ENCODE measurements around the gene TSPAN8.
"Not testable (repeated sequence)": the region's sequence is repeated elsewhere in the genome, so short reads cannot be mapped to it uniquely, and the experiment has no call there.

The TSPAN8 gene

GRCh38 chr12:71183846-71184245 lies 26.0 kb upstream of the TSPAN8 start:
- no peak for DNase-seq (ENCODE audit: insufficient read length)
- TF ChIP-seq POLR2AphosphoS5 (IDR thresholded peaks at IDR 0.05; ENCODE audit: low read depth, low read length) (no peak), TAF1 (IDR thresholded peaks at IDR 0.05; ENCODE audit: borderline replicate concordance, low read depth, low read length) (no peak), POLR2A (IDR thresholded peaks at IDR 0.05; ENCODE audit: low read depth, low read length) (no peak)
- FAIRE-seq = no peak

DNA sequence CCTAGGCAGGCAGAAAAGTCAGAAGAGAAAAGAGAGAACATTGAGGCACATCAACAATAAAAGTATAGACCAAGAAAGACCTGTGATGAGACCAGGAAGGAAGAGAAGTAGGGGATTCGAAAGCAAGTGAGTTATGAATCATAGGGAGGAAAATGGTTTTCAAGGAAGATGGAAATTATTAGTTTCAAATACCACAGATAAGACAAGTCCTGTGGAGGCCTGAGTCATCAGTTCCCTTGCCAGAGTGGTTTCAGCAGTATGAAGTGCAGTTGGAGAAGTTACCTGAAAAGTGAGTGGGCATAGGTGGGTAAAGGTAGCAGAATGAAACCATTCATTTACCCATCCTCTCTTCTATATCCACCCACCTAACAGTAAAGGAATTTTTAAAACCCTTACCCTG lies 25.2 kb upstream of the TSPAN8 start:
- FAIRE-seq (no peak), DNase-seq (ENCODE audit: insufficient read length) (no peak)
- TF ChIP-seq POLR2AphosphoS5 (IDR thresholded peaks at IDR 0.05; ENCODE audit: low read depth, low read length) (no peak), POLR2A (IDR thresholded peaks at IDR 0.05; ENCODE audit: low read depth, low read length) (no peak), TAF1 (IDR thresholded peaks at IDR 0.05; ENCODE audit: borderline replicate concordance, low read depth, low read length) (no peak)

DNA sequence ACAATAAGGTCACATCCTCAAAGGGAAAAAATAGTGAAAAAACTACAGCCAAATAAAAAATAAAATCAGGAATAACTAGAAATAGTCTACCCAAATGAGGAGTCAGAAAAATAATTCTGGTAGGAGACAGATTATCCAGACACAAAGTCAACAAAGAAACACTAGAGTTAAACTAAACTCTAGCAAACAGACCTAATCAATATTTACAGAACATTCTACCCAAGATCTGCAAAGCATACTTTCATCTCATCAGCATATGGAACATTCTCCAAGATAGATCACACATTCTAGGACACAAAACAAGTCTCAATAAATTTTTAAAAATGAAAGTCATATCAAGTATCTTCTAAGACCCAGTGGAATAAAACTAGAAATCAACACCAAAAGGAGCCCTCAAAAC lies 20.4 kb upstream of the TSPAN8 start:
- no peak for FAIRE-seq
- no peak for TF ChIP-seq POLR2A (IDR thresholded peaks at IDR 0.05; ENCODE audit: low read depth, low read length)
- TF ChIP-seq TAF1 (IDR thresholded peaks at IDR 0.05; ENCODE audit: borderline replicate concordance, low read depth, low read length) = no peak
- TF ChIP-seq POLR2AphosphoS5 (IDR thresholded peaks at IDR 0.05; ENCODE audit: low read depth, low read length) = no peak

DNA sequence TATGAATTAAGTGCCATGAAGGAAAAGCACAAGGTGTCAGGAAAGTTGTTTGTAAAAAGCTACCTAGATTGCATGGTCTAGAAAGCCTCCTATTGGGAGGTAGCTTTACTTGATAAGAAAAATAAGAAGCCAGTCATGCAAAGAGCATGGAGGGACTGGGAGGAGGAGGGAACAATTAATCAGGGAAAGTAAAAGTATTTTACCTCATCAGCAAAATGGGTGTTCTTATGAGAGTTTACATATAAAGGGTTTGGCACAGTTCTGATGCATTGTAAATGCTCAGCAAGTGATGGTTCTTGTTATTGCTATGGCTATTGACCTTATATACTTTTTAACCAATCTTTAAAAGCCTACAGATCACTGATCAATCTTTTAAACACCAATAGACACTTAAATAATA lies 17.0 kb upstream of the TSPAN8 start:
- no peak for TF ChIP-seq TAF1 (IDR thresholded peaks at IDR 0.05; ENCODE audit: borderline replicate concordance, low read depth, low read length)
- TF ChIP-seq POLR2AphosphoS5 (IDR thresholded peaks at IDR 0.05; ENCODE audit: low read depth, low read length) = no peak
- no peak for TF ChIP-seq POLR2A (IDR thresholded peaks at IDR 0.05; ENCODE audit: low read depth, low read length)
- DNase-seq (ENCODE audit: insufficient read length) (no peak), FAIRE-seq (no peak)

More for the DNA sequence above, 20.4 kb upstream of the TSPAN8 start:
- no peak for DNase-seq (ENCODE audit: insufficient read length)

- no peak for TF ChIP-seq TAF1 (IDR thresholded peaks at IDR 0.05; ENCODE audit: borderline replicate concordance, low read depth, low read length)
- TF ChIP-seq POLR2AphosphoS5 (IDR thresholded peaks at IDR 0.05; ENCODE audit: low read depth, low read length) = no peak
- TF ChIP-seq POLR2A (IDR thresholded peaks at IDR 0.05; ENCODE audit: low read depth, low read length) = no peak
- FAIRE-seq (no peak), DNase-seq (ENCODE audit: insufficient read length) (no peak)
Measured at GRCh38 chr12:71174146-71174545, 16.3 kb upstream of the TSPAN8 start.

DNA sequence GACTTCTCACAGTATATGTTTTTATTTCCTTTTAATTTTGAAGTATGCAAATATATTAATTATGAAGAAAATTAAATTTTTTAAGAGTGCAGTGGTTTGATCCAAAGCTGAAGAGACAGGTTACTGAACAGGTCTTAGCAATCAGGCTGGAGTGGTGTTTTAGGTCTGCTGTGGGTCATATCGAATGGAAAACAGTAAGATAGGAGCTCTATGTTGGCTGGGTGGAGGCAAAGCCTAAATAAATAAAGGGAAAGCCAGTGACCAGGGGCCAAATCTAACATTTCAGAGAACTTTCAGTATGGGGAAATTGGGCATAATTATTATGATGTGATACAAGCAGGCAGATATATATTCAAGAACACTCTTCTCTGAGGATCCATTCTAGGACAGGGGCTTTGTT lies 12.7 kb upstream of the TSPAN8 start:
- DNase-seq (ENCODE audit: insufficient read length) (no peak), FAIRE-seq (no peak)
- TF ChIP-seq POLR2A (IDR thresholded peaks at IDR 0.05; ENCODE audit: low read depth, low read length) (no peak), TAF1 (IDR thresholded peaks at IDR 0.05; ENCODE audit: borderline replicate concordance, low read depth, low read length) (no peak), POLR2AphosphoS5 (IDR thresholded peaks at IDR 0.05; ENCODE audit: low read depth, low read length) (no peak)

DNA sequence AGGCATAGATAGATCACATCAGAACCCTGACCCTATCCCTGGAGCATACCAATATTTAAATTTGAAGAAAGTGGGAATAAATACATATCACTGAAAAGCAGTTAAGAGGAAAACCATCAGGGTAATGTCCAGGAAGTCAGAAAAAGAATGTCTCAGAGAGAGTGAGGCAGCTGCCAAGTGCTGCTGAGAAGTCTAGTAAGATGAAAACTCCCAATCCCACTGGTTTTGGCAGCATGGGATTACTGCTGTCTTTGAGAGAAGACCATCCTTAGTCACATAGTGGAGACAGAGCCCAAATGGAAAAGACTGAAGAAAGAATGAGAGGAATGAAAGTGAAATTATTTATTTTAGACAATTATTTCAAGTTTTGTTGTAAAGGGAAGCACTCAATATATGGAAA lies 11.5 kb upstream of the TSPAN8 start:
- DNase-seq (ENCODE audit: insufficient read length) (no peak), FAIRE-seq (no peak)
- TF ChIP-seq TAF1 (IDR thresholded peaks at IDR 0.05; ENCODE audit: borderline replicate concordance, low read depth, low read length) (no peak), POLR2AphosphoS5 (IDR thresholded peaks at IDR 0.05; ENCODE audit: low read depth, low read length) (no peak), POLR2A (IDR thresholded peaks at IDR 0.05; ENCODE audit: low read depth, low read length) (no peak)

GRCh38 chr12:71166862-71167496 lies 9.2 kb upstream of the TSPAN8 start:
- DNase-seq (ENCODE audit: insufficient read length) = no peak
- FAIRE-seq = no peak
- TF ChIP-seq POLR2AphosphoS5 (IDR thresholded peaks at IDR 0.05; ENCODE audit: low read depth, low read length) (no peak), TAF1 (IDR thresholded peaks at IDR 0.05; ENCODE audit: borderline replicate concordance, low read depth, low read length) (no peak), POLR2A (IDR thresholded peaks at IDR 0.05; ENCODE audit: low read depth, low read length) (no peak)

GRCh38 chr12:71166280-71166679 lies 8.5 kb upstream of the TSPAN8 start:
- DNase-seq (ENCODE audit: insufficient read length) (no peak), FAIRE-seq (no peak)
- TF ChIP-seq POLR2A (IDR thresholded peaks at IDR 0.05; ENCODE audit: low read depth, low read length) = no peak

DNA sequence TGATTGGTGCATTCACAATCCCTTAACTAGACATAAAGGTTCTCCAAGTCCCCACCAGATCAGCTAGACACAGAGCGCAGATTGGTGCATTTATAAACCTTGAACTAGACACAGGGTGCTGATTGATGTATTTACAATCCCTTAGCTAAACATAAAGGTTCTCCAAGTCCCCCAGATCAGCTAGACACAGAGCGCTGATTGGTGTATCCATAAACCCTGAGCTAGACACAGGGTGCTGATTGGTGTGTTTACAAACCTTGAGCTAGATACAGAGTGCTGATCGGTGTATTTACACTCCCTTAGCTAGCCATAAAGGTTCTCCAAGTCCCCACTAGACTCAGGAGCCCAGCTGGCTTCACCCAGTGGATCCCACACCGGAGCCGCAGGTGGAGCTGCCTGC lies 8.0 kb upstream of the TSPAN8 start:
- not testable (repeated sequence) for FAIRE-seq

DNA sequence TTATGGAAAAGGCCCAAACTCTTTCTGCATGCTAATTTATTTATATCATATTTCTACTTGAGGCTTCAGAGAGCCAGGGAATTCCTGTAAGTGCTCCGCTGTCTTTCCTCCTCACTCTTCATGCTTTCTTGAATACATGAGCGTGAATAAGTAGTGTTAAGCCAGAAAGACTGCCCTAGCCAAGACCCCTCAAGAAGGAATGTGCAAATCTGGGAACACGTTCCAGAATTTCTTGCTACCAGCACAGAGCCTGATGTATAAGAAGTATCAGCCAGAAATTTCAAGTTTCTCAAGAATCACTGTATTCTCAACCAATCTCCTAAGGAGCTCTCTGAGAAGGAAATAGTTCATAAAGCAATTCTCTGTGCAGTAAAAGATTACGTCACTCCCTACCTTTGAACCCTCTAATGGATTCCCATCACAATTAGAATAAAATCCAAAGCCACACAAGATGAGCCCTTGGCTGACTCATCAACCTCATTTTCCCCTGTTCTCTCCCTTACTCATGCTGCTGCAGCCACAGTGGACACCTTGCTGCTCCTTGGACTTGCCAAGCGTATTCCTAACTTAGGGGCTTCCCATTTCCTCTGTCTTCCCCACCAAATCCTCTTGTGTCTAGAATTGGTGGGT lies 6.9 kb upstream of the TSPAN8 start:
- TF ChIP-seq TAF1 (IDR thresholded peaks at IDR 0.05; ENCODE audit: borderline replicate concordance, low read depth, low read length) (no peak), POLR2AphosphoS5 (IDR thresholded peaks at IDR 0.05; ENCODE audit: low read depth, low read length) (no peak), POLR2A (IDR thresholded peaks at IDR 0.05; ENCODE audit: low read depth, low read length) (no peak)
- DNase-seq (ENCODE audit: insufficient read length) (no peak), FAIRE-seq (no peak)

More for the DNA sequence above, 8.0 kb upstream of the TSPAN8 start:
- not testable (repeated sequence) for DNase-seq (ENCODE audit: insufficient read length)

DNA sequence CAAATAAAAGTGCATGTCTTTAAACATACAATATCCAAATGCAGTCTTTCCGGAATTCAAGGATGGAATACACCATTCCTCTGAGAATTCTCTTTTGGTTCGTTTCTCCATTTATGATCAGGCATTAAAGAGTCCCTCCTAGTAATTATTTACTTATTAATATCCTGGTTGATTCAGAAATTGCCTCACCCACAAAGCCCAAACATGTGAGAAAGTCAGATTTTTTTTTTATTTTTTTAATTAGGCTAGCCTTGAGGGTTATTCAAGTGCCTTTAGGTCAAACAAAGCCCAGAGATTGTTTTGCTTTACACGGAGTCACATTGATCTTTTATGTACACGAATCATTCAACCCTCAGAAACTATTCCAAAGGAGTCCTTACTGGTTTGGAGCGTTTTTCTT lies 6.4 kb upstream of the TSPAN8 start:
- no peak for DNase-seq (ENCODE audit: insufficient read length)
- TF ChIP-seq POLR2A (IDR thresholded peaks at IDR 0.05; ENCODE audit: low read depth, low read length) (no peak), POLR2AphosphoS5 (IDR thresholded peaks at IDR 0.05; ENCODE audit: low read depth, low read length) (no peak), TAF1 (IDR thresholded peaks at IDR 0.05; ENCODE audit: borderline replicate concordance, low read depth, low read length) (no peak)
- FAIRE-seq = no peak

Data from GM12892 (cell line).